Measurements from ENCODE around the gene CBLN3. TPM values are rescaled to one million over a fixed set of nuclear protein-coding genes. Genes with fewer than 3 reads are reported as not detected.

Gene CBLN3
- polyA plus RNA-seq, 1 donor from 2014 or later, result not detected

DNA sequence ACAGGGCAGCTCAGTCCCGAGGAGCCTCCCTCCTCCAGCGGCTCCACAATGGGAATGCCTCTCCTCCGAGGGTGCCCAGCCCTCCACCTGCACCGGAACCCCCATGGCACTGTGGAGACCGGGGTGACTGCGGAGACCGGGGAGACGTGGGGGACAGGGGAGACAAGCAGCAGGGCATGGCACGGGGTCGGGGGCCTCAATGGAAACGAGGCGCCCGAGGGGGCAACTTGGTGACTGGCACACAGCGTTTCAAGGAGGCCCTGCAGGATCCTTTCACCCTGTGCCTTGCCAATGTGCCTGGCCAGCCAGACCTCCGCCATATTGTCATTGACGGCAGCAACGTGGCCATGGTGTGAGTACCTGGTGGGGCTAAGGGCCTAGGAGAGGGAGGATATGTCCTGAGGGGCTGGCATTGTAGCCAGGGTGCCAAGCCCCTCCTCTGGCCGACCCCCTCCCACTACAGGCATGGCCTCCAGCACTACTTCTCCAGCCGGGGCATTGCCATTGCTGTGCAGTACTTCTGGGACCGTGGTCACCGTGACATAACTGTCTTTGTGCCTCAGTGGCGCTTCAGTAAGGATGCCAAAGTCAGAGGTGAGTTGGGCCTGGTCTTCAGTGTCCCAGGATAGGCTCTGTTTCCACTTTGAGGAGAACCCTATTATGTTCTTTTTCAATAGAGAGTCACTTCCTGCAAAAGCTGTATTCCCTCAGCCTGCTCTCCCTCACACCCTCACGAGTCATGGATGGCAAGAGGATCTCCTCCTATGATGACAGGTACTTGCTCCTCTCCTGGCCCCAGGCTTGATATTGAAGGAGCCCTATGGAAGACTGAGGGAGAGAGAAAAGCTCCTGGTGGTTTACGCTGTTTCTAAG, 3.0 kb upstream of the CBLN3 start:
- Histone ChIP-seq H3K36me3 (ENCODE audit: insufficient read depth, low read length) (no peaks in the 10 kb centered on the region), H4K20me1 (ENCODE audit: insufficient read depth) (no peaks in the 10 kb centered on the region), H3K9me3 (ENCODE audit: low read length) (no peaks in the 10 kb centered on the region), H2AFZ (ENCODE audit: low read depth, low read length) (no peak overlapping the region), H3K9ac (ENCODE audit: low read length) (no peak overlapping the region), H3F3A (ENCODE audit: insufficient read depth, low read length, poor library complexity, severe bottlenecking) (no peaks in the 10 kb centered on the region), H3K27ac (ENCODE audit: low read length) (no peak overlapping the region), H3K4me2 (ENCODE audit: low read length) (no peak overlapping the region), H3K79me2 (replicated peaks; ENCODE audit: insufficient read depth, low read length) (no peaks in the 10 kb centered on the region), H3K4me3 (ENCODE audit: low read length) (no peak overlapping the region), H3K27me3 (ENCODE audit: insufficient read depth, low read depth, low read length) (peaks cover 9% of the 10 kb centered on the region), H3K9me2 (ENCODE audit: insufficient read depth, low read length) (no peaks in the 10 kb centered on the region)
- no peak for TF ChIP-seq EZH2 (IDR thresholded peaks at IDR 0.05; ENCODE audit: borderline replicate concordance, insufficient read depth, low read length, poor library complexity, severe bottlenecking)
- TF ChIP-seq TAF1 (IDR thresholded peaks at IDR 0.05; ENCODE audit: low read depth), result no peak
- no peak for TF ChIP-seq EP300 (conservative IDR thresholded peaks at IDR 0.05; ENCODE audit: poor library complexity, severe bottlenecking)
- TF ChIP-seq, protein P1, sequence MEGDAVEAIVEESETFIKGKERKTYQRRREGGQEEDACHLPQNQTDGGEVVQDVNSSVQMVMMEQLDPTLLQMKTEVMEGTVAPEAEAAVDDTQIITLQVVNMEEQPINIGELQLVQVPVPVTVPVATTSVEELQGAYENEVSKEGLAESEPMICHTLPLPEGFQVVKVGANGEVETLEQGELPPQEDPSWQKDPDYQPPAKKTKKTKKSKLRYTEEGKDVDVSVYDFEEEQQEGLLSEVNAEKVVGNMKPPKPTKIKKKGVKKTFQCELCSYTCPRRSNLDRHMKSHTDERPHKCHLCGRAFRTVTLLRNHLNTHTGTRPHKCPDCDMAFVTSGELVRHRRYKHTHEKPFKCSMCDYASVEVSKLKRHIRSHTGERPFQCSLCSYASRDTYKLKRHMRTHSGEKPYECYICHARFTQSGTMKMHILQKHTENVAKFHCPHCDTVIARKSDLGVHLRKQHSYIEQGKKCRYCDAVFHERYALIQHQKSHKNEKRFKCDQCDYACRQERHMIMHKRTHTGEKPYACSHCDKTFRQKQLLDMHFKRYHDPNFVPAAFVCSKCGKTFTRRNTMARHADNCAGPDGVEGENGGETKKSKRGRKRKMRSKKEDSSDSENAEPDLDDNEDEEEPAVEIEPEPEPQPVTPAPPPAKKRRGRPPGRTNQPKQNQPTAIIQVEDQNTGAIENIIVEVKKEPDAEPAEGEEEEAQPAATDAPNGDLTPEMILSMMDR (IDR thresholded peaks at IDR 0.05; ENCODE audit: poor library complexity, severe bottlenecking), result no peak
- no peak for TF ChIP-seq SMC3 (conservative IDR thresholded peaks at IDR 0.05; ENCODE audit: poor library complexity)
- TF ChIP-seq RAD21 (conservative IDR thresholded peaks at IDR 0.05), result no peak
- TF ChIP-seq, protein P2, sequence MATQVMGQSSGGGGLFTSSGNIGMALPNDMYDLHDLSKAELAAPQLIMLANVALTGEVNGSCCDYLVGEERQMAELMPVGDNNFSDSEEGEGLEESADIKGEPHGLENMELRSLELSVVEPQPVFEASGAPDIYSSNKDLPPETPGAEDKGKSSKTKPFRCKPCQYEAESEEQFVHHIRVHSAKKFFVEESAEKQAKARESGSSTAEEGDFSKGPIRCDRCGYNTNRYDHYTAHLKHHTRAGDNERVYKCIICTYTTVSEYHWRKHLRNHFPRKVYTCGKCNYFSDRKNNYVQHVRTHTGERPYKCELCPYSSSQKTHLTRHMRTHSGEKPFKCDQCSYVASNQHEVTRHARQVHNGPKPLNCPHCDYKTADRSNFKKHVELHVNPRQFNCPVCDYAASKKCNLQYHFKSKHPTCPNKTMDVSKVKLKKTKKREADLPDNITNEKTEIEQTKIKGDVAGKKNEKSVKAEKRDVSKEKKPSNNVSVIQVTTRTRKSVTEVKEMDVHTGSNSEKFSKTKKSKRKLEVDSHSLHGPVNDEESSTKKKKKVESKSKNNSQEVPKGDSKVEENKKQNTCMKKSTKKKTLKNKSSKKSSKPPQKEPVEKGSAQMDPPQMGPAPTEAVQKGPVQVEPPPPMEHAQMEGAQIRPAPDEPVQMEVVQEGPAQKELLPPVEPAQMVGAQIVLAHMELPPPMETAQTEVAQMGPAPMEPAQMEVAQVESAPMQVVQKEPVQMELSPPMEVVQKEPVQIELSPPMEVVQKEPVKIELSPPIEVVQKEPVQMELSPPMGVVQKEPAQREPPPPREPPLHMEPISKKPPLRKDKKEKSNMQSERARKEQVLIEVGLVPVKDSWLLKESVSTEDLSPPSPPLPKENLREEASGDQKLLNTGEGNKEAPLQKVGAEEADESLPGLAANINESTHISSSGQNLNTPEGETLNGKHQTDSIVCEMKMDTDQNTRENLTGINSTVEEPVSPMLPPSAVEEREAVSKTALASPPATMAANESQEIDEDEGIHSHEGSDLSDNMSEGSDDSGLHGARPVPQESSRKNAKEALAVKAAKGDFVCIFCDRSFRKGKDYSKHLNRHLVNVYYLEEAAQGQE (IDR thresholded peaks at IDR 0.05; ENCODE audit: borderline replicate concordance), result no peak
- TF ChIP-seq MXI1 (conservative IDR thresholded peaks at IDR 0.05; ENCODE audit: poor library complexity, severe bottlenecking), result no peak
- TF ChIP-seq POLR2AphosphoS5 (IDR thresholded peaks at IDR 0.05), result no peak

- Histone ChIP-seq H3K79me2 (replicated peaks; ENCODE audit: insufficient read depth, low read length) (no peaks in the 10 kb centered on the region), H2AFZ (ENCODE audit: low read depth, low read length) (no peak overlapping the region), H3K27me3 (ENCODE audit: insufficient read depth, low read depth, low read length) (peaks cover 9% of the 10 kb centered on the region), H3K9ac (ENCODE audit: low read length) (no peak overlapping the region), H3K27ac (ENCODE audit: low read length) (no peak overlapping the region), H3K4me3 (ENCODE audit: low read length) (no peak overlapping the region), H3K36me3 (ENCODE audit: insufficient read depth, low read length) (no peaks in the 10 kb centered on the region), H3K4me2 (ENCODE audit: low read length) (no peak overlapping the region), H3F3A (ENCODE audit: insufficient read depth, low read length, poor library complexity, severe bottlenecking) (no peaks in the 10 kb centered on the region), H3K9me2 (ENCODE audit: insufficient read depth, low read length) (no peaks in the 10 kb centered on the region), H3K9me3 (ENCODE audit: low read length) (no peaks in the 10 kb centered on the region), H4K20me1 (ENCODE audit: insufficient read depth) (no peaks in the 10 kb centered on the region)
- no peak for TF ChIP-seq POLR2AphosphoS5 (IDR thresholded peaks at IDR 0.05)
- no peak for TF ChIP-seq MXI1 (conservative IDR thresholded peaks at IDR 0.05; ENCODE audit: poor library complexity, severe bottlenecking)
- TF ChIP-seq, protein P1 (IDR thresholded peaks at IDR 0.05; ENCODE audit: poor library complexity, severe bottlenecking), result peak; percentile 82
- TF ChIP-seq SMC3 (conservative IDR thresholded peaks at IDR 0.05; ENCODE audit: poor library complexity), result peak; percentile 71
- TF ChIP-seq RAD21 (conservative IDR thresholded peaks at IDR 0.05), result peak; percentile 78
- TF ChIP-seq EP300 (conservative IDR thresholded peaks at IDR 0.05; ENCODE audit: poor library complexity, severe bottlenecking), result no peak
- no peak for TF ChIP-seq EZH2 (IDR thresholded peaks at IDR 0.05; ENCODE audit: borderline replicate concordance, insufficient read depth, low read length, poor library complexity, severe bottlenecking)
- no peak for TF ChIP-seq TAF1 (IDR thresholded peaks at IDR 0.05; ENCODE audit: low read depth)
- TF ChIP-seq, protein P2 (IDR thresholded peaks at IDR 0.05; ENCODE audit: borderline replicate concordance), result no peak
Observed at GRCh38 chr14:24431569-24432258, 2.2 kb upstream of the CBLN3 start.
